B cell (primary cell): ENCODE data around the gene KCNK18. TPM values are rescaled to one million over a fixed set of nuclear protein-coding genes. Genes with fewer than 3 reads are reported as not detected.

Source experiments
- ATAC-seq: fragments of 200-7000 bp; cut with Tn5 transposase; one replicate; pipeline ENCODE4 v1.10.0; 2021; ENCODE audit warnings: low read depth, mild to moderate bottlenecking, moderate number of reproducible peaks, moderate library complexity
- CTCF ChIA-PET: fragments of 350-600 bp; sonication (Branson Sonifier 250); formaldehyde crosslinking; loops from one replicate; lab custom pipeline; 2021; ENCODE audit warnings: antibody characterized with exemption, inconsistent platforms; lab: Charles Lee
- POLR2A ChIA-PET: fragments of 350-600 bp; sonication (Branson Sonifier 250); formaldehyde crosslinking; loops from one replicate; lab custom pipeline; 2021; ENCODE audit warnings: antibody characterized with exemption; lab: Charles Lee
- DNase-seq: peaks from one replicate; pipeline ENCODE4 v3.0.0; 2013
- H2AFZ ChIP-seq: 2 replicates; pipeline ENCODE4 v1.6.1; 2012; ENCODE audit warnings: mild to moderate bottlenecking, low read depth, low read length; ENCODE audit not compliant: insufficient read depth, poor library complexity, severe bottlenecking
- H3K27ac ChIP-seq, 2 donors: 1 replicate in 1 of 2; 2 replicates in 1 of 2; pipeline ENCODE4 v1.5.1; 2012 to 2013; ENCODE audit warnings: low read length in 2 of 2, mild to moderate bottlenecking in 2 of 2, moderate library complexity in 1 of 2
- H3K27me3 ChIP-seq, 4 experiments: fragments of 200-600 bp in 1 of 4; sonication (generic) in 1 of 4; replicated peaks in 1 of 4; 1 replicate in 2 of 4; 2 replicates in 2 of 4; pipeline versions ENCODE4 v1.6.1 to v1.7.0; 2013 to 2016; ENCODE audit warnings: low read length in 3 of 4, mild to moderate bottlenecking in 2 of 4, mixed read lengths in 1 of 4, moderate library complexity in 1 of 4; ENCODE audit not compliant: insufficient read depth in 4 of 4, control insufficient read depth in 3 of 4; ENCODE audit errors: control extremely low read depth in 1 of 4
- H3K36me3 ChIP-seq, 2 experiments: replicated peaks in 1 of 2; 1 replicate in 1 of 2; 2 replicates in 1 of 2; pipeline versions ENCODE4 v1.6.1 to v1.7.1; 2013; ENCODE audit warnings: low read length in 1 of 2; ENCODE audit not compliant: insufficient read depth in 2 of 2, control insufficient read depth in 1 of 2; ENCODE audit errors: control extremely low read depth in 1 of 2, extremely low read depth in 1 of 2
- H3K4me1 ChIP-seq, 2 donors: fragments of 200-600 bp in 1 of 2; sonication (generic) in 1 of 2; 1 replicate in 1 of 2; 2 replicates in 1 of 2; pipeline versions ENCODE4 v1.5.1 to v1.6.1; 2013 to 2017; ENCODE audit warnings: low read length in 2 of 2; ENCODE audit not compliant: control insufficient read depth in 2 of 2, insufficient read depth in 2 of 2
- H3K4me2 ChIP-seq: replicated peaks from 2 replicates; pipeline ENCODE3; 2012; ENCODE audit warnings: mild to moderate bottlenecking, low read depth, low read length; ENCODE audit not compliant: poor library complexity, severe bottlenecking
- H3K4me3 ChIP-seq, 5 experiments: fragments of 200-600 bp in 1 of 5; sonication (generic) in 1 of 5; 1 replicate in 3 of 5; 2 replicates in 2 of 5; pipeline versions ENCODE4 v1.5.1 to v1.7.0; 2011 to 2016; ENCODE audit warnings: low read length in 4 of 5, mild to moderate bottlenecking in 4 of 5, low read depth in 2 of 5, control low read depth in 1 of 5, moderate library complexity in 1 of 5; ENCODE audit not compliant: insufficient read depth in 1 of 5; ENCODE audit errors: control extremely low read depth in 1 of 5, extremely low read depth in 1 of 5
- H3K79me2 ChIP-seq: fragments of 200-600 bp; sonication (generic); one replicate; pipeline ENCODE4 v1.6.0; 2016; ENCODE audit warnings: low read length; ENCODE audit not compliant: control insufficient read depth, insufficient read depth
- H3K9ac ChIP-seq: fragments of 200-600 bp; sonication (generic); 2 replicates; pipeline ENCODE4 v1.6.1; 2017; ENCODE audit warnings: mild to moderate bottlenecking, low read length, moderate library complexity
- H3K9me3 ChIP-seq, 3 donors: one replicate each; pipeline versions ENCODE4 v1.6.1 to v1.7.1; 2013; ENCODE audit warnings: low read length in 2 of 3; ENCODE audit not compliant: control insufficient read depth in 2 of 3, insufficient read depth in 1 of 3; ENCODE audit errors: control extremely low read depth in 1 of 3
- H4K20me1 ChIP-seq: 2 replicates; pipeline ENCODE4 v1.6.0; 2012; ENCODE audit warnings: mild to moderate bottlenecking, low read length; ENCODE audit not compliant: insufficient read depth, control insufficient read depth, poor library complexity, severe bottlenecking
- H3K27ac Mint-ChIP-seq: one replicate; pipeline ENCODE4 v1.8.0; 2021; ENCODE audit warnings: mixed read lengths
- H3K27me3 Mint-ChIP-seq: one replicate; pipeline ENCODE4 v1.8.0; 2021; ENCODE audit warnings: mixed read lengths
- H3K4me1 Mint-ChIP-seq: one replicate; pipeline ENCODE4 v1.8.0; 2021; ENCODE audit warnings: mixed read lengths
- H3K4me3 Mint-ChIP-seq: one replicate; pipeline ENCODE4 v1.8.0; 2021; ENCODE audit warnings: mixed read lengths
- H3K9me3 Mint-ChIP-seq: one replicate; pipeline ENCODE4 v1.8.0; 2022; ENCODE audit warnings: mixed read lengths; ENCODE audit not compliant: insufficient read depth
- EZH2 ChIP-seq: IDR thresholded peaks from 2 replicates; pipeline ENCODE4 v1.6.1; 2012; ENCODE audit warnings: borderline replicate concordance, low read depth, mild to moderate bottlenecking, moderate library complexity, low read length; ENCODE audit not compliant: insufficient read depth, poor library complexity, severe bottlenecking
- WGBS: methylation state at CpG from one replicate; pipeline ENCODE4 v1.1.5; 2013; ENCODE audit warnings: missing lambda C conversion rate; ENCODE audit not compliant: insufficient coverage; 5-methylcytosine and 5-hydroxymethylcytosine counted together
- intact Hi-C: fragments of 100-400 bp; cut with micrococcal nuclease; formaldehyde crosslinking; loops from one replicate; pipeline ENCODE4 v1.10.0; 2022
- polyA plus RNA-seq: library from polyadenylated mRNA; depleted of rRNA; stranded (reverse); fragments of >200 nt; gene quantifications from 2 replicates; pipeline ENCODE4 v1.2.3, GENCODE V29; 2012
- total RNA-seq, 2 donors: library from RNA; stranded (reverse); fragments of 120-200 nt in 1 of 2; gene quantifications; 1 replicate in 1 of 2; 2 replicates in 1 of 2; pipeline versions ENCODE4 v1.2.3 to v1.2.4, GENCODE V29; 2013 to 2022
- TF ChIP-seq, protein P1 (sequence below): fragments of 200-600 bp; IDR thresholded peaks from one replicate; pipeline ENCODE4 v1.8.0; 2022; ENCODE audit warnings: antibody characterized with exemption, mild to moderate bottlenecking

The KCNK18 gene
- total and polyA plus RNA-seq, 2 donors (not counting 1 experiment from before 2014, with no cell fraction given), result not detected

- intact Hi-C loops, result no loop called here
- Histone ChIP-seq H2AFZ (no peak overlapping the region), H3K36me3 (no peaks in the 10 kb centered on the region), H3K9ac (no peak overlapping the region), H3K9me3 (no peaks in the 10 kb centered on the region), H3K4me3 (no peak overlapping the region), H3K79me2 (no peaks in the 10 kb centered on the region), H3K27ac (no peak overlapping the region), H3K4me1 (no peaks in the 10 kb centered on the region), H4K20me1 (no peaks in the 10 kb centered on the region), H3K27me3 (peaks cover 0 to 17% (median 0%) of the 10 kb centered on the region in 4 experiments), H3K4me2 (no peak overlapping the region)
- ChIA-PET POLR2A (no interaction called here), CTCF (no interaction called here)
- H3K27me3 Mint-ChIP-seq, result peaks cover 17% of the 10 kb centered on the region
- WGBS, result 93% methylated on average over 16 of the region's 26 CpGs
- no peaks in the 10 kb centered on the region for H3K4me1 Mint-ChIP-seq
- H3K4me3 Mint-ChIP-seq, result no peak overlapping the region
- ATAC-seq (no peak), DNase-seq (no peak)
- no peaks in the 10 kb centered on the region for H3K9me3 Mint-ChIP-seq
- TF ChIP-seq, protein P1, sequence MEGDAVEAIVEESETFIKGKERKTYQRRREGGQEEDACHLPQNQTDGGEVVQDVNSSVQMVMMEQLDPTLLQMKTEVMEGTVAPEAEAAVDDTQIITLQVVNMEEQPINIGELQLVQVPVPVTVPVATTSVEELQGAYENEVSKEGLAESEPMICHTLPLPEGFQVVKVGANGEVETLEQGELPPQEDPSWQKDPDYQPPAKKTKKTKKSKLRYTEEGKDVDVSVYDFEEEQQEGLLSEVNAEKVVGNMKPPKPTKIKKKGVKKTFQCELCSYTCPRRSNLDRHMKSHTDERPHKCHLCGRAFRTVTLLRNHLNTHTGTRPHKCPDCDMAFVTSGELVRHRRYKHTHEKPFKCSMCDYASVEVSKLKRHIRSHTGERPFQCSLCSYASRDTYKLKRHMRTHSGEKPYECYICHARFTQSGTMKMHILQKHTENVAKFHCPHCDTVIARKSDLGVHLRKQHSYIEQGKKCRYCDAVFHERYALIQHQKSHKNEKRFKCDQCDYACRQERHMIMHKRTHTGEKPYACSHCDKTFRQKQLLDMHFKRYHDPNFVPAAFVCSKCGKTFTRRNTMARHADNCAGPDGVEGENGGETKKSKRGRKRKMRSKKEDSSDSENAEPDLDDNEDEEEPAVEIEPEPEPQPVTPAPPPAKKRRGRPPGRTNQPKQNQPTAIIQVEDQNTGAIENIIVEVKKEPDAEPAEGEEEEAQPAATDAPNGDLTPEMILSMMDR, result no peak
- no peak for TF ChIP-seq EZH2
- H3K27ac Mint-ChIP-seq, result no peak overlapping the region
Measured at GRCh38 chr10:117254774-117255735, 57.8 kb downstream of the KCNK18 start.

DNA sequence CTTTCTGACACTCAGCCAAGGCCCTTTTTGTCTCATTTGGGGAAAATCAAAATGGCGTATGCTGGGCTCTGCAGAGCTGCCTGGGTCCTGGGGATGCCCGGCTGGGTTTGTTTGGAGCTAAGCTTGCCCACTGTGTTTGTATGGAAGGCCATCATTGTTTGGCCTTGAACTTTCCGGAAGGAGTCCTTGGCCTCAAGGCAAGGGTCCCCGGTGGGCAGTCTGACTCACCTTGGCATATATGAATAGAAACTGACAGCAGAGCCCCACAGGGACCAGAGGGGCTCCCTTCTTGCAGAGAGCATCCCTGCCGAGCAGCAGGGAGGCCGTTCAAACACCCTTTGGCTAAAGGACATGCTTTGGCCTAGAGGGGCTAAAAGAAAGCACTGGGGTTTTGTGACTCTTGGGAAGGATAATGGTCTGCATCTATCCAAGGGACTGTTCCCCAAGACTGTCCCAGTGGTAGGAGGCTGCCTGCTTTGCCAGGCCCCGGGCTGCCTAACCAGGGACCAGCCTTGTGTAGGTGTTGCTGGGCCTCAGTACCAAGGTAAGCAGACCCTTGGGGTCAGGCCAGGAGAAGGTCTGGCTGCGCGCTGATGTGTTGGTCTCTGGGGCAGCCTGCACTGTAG lies 58.7 kb downstream of the KCNK18 start:
- no peak overlapping the region for H3K4me2 ChIP-seq
- no peaks in the 10 kb centered on the region for H3K4me1 ChIP-seq
- H3K27ac Mint-ChIP-seq, result no peak overlapping the region
- ChIA-PET POLR2A (no interaction called here), CTCF (no interaction called here)
- intact Hi-C loops, result no loop called here
- H3K79me2 ChIP-seq, result no peaks in the 10 kb centered on the region
- H3K27me3 Mint-ChIP-seq, result peaks cover 23% of the 10 kb centered on the region
- peaks cover 0 to 17% (median 2%) of the 10 kb centered on the region in 4 experiments for H3K27me3 ChIP-seq
- H3K9ac ChIP-seq, result no peak overlapping the region
- H3K27ac ChIP-seq, result no peak overlapping the region
- H3K4me3 ChIP-seq, result no peak overlapping the region
- 88% methylated on average over 9 of the region's 9 CpGs for WGBS
- H3K4me3 Mint-ChIP-seq, result no peak overlapping the region
- no peaks in the 10 kb centered on the region for H3K4me1 Mint-ChIP-seq
- no peak for TF ChIP-seq EZH2
- TF ChIP-seq, protein P1, result no peak
- H3K36me3 ChIP-seq, result no peaks in the 10 kb centered on the region
- ATAC-seq, result no peak
- no peak for DNase-seq
- no peak overlapping the region for H2AFZ ChIP-seq
- H4K20me1 ChIP-seq, result no peaks in the 10 kb centered on the region
- H3K9me3 Mint-ChIP-seq, result no peaks in the 10 kb centered on the region
- H3K9me3 ChIP-seq, result no peaks in the 10 kb centered on the region
